Non-pigmented ciliary epithelial cell (primary cell): Measurements from ENCODE around the gene CHRNB1.

Experiments
- DNase-seq: peaks from one replicate; pipeline ENCODE4 v3.0.0-alpha.2; 2010; ENCODE audit warnings: low read depth

CHRNB1 gene

DNA sequence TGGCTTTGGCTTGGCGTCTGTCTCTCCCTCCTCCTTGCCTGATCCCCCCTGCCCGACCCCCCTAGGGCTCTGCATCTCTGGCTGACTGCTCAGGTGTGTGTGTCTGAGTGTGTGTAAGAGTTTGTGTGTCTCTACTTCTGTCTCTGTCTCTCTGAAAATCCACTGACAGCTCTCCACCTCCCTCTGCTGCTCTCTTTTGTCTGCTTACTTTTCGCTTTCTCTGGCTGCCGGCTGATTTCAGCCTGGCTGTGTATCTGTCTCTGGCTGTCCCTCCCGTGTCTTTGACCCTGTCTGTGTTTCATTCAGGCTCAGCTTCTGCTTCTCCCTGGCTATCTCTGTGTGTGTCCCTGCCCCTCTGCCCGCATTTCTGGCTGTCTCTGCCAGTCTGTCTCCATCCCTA, 28.5 kb upstream of the CHRNB1 start:
- no peak for DNase-seq

DNA sequence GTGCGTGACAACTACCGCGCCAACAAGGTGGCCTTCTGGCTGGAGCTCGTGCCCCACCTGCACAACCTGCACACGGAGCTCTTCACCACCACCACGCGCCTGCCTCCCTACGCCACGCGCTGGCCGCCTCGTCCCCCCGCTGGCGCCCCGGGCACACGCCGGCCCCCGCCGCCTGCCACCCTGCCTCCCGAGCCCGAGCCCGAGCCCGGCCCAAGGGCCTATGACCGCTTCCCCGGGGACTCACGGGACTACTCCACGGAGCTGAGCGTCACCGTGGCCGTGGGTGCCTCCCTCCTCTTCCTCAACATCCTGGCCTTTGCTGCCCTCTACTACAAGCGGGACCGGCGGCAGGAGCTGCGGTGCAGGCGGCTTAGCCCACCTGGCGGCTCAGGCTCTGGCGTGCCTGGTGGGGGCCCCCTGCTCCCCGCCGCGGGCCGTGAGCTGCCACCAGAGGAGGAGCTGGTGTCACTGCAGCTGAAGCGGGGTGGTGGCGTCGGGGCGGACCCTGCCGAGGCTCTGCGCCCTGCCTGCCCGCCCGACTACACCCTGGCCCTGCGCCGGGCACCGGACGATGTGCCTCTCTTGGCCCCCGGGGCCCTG, 27.7 kb upstream of the CHRNB1 start:
- no peak for DNase-seq

DNA sequence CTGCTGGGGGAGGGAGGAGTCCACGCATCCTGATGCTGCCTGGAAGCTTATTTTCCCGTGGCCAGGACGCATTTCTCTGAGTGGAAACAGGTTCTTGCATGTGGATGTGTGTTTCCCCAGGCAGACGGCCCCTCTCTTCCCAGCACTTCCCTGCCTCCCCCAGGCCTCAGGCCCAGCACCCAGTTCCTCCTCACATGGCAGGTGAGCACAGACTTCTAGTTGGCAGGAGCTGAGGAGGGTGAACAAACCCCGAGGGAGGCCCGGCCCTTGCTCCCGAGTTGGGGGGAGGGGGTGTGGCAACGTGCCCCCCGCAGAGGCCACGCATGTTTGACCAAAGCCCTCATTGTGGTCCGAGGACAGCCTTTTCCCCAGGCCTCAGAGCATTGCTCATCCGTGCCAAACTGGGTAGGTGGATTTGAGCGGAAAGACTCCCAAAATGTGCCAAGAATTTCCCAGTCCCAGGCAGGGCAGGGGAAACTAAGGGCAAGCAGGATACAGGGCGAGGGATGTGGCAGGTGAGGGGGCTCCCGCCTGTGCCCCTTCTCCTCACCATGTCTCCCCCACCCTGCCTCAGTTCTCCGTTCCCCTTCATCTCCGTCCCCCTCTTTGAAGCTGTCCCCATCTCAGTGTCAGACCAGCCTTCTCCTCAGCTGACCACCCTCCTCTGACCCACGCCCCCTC, 26.2 kb upstream of the CHRNB1 start:
- no peak for DNase-seq

- DNase-seq, result no peak
Observed at GRCh38 chr17:7419819-7420610, 24.8 kb upstream of the CHRNB1 start, which contains the start of gene SPEM1. TSS of gene SPEM1 (plus strand) at chr17:7420324. CDS start at chr17:7420385, 61 bp downstream.

GRCh38 chr17:7421186-7421585, 23.7 kb upstream of the CHRNB1 start:
- no peak for DNase-seq

GRCh38 chr17:7423679-7424078, 21.2 kb upstream of the CHRNB1 start:
- DNase-seq, result no peak

DNA sequence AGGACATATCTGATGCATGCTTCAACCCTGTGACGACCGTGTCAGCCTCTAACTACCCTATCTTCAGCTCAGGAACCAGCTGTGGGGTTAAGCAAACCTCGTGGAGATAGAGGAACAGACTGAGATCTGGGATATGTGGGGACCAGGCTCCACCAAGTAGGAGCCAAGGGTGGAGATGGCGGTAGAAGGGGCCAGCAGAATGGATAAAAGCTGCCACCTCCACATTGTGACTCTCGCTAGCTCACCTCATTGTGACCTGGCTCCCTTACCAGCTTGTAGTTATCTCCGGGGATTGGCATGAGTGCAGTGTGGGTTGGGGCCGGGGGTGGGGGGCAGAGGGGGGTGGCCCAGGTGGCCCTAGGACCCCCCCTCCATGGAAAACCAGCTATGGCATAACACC, 19.5 kb upstream of the CHRNB1 start, which contains the start of gene SPEM2:
SPEM2 (plus strand) TSS at position 301 of the 400 bp plus-strand sequence; CDS start at position 374, 73 bp downstream.
- DNase-seq, result no peak

DNA sequence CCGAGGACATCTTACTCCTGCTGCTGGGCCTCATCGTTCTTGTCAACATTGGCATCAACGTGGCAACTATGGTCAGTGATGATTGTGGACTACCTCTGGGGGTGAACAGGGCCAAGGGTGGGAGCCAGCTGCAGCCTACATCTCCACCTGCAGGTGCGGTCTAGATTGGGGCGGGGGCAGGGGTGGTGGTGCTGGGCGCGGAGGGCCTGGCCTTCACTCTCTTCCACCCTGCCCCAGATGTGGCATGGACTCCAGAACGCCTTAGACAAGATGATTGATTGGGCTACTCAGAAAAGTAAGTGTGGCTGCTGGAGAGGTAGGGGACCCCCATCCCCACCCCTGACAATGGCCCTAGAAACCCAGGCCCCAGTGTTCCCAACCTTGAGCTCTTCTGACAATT, 19.1 kb upstream of the CHRNB1 start:
- DNase-seq, result no peak

GRCh38 chr17:7426203-7426863, 18.5 kb upstream of the CHRNB1 start:
- no peak for DNase-seq

DNA sequence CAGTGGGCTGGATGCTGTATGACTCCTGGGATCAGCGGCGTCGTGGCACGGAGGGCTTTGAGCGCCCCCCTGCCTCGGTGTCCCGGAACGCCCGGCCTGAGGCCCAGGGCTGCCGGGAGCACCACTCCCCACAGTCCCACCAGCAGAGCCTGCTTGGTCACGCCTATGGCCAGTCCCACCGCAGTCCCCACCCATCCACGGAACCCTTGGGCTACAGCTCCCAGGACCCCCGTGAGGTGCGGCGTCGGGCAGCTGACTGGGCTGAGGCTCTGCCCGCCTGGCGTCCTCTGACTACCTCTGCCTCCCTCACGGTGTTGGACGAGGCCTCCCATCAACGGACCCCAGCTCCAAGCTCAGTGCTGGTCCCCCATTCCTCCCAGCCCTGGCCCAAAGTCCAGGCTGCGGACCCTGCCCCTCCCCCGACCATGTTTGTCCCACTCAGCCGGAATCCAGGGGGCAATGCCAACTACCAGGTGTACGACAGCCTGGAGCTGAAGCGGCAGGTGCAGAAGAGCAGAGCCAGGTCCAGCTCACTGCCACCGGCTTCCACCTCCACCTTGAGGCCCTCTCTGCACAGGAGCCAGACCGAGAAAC, 17.9 kb upstream of the CHRNB1 start:
- no peak for DNase-seq

GRCh38 chr17:7427549-7427948, 17.3 kb upstream of the CHRNB1 start:
- no peak for DNase-seq

GRCh38 chr17:7428557-7428956, 16.3 kb upstream of the CHRNB1 start, which contains the start of gene SPEM3:
TSS of gene SPEM3 (plus strand) at chr17:7428857. CDS start at chr17:7428903, 46 bp downstream.
- no peak for DNase-seq

DNA sequence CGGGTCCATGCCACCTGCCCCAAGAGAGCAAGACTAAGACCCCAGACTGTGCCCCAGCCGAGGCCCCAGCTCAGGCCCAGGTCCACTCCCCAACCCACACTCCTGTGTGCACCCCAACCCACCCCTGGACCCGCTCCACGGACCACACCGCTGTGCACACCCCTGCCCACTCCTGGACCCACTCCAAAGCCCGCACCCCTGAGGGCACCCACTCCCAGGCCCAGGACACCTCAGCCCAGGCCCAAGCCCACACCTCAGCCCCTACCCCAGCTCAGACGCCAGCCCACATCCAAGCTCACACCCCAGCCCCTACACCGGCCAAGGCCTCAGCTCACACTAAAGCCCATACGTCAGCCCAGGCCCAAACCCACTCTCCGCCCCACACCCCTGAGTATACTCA, 15.1 kb upstream of the CHRNB1 start:
- no peak for DNase-seq

GRCh38 chr17:7431231-7431630, 13.6 kb upstream of the CHRNB1 start:
- DNase-seq, result no peak

DNA sequence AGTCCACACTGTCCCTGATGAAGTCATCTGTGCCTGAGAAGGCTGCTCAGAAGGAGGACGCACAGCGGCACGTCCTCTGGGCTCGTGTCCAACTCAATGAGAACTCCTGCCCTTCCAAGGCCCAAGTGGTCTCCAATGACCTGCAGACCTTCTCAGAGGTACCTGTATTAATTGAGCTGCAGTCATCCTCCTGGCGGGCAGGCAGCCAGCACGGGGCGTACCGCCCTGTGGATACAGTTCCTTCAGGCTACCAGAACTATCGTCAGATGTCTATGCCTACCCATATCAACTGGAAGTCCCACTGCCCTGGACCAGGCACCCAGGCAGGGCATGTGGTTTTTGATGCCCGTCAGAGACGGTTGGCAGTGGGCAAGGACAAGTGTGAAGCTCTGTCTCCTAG, 12.6 kb upstream of the CHRNB1 start:
- DNase-seq, result no peak

DNA sequence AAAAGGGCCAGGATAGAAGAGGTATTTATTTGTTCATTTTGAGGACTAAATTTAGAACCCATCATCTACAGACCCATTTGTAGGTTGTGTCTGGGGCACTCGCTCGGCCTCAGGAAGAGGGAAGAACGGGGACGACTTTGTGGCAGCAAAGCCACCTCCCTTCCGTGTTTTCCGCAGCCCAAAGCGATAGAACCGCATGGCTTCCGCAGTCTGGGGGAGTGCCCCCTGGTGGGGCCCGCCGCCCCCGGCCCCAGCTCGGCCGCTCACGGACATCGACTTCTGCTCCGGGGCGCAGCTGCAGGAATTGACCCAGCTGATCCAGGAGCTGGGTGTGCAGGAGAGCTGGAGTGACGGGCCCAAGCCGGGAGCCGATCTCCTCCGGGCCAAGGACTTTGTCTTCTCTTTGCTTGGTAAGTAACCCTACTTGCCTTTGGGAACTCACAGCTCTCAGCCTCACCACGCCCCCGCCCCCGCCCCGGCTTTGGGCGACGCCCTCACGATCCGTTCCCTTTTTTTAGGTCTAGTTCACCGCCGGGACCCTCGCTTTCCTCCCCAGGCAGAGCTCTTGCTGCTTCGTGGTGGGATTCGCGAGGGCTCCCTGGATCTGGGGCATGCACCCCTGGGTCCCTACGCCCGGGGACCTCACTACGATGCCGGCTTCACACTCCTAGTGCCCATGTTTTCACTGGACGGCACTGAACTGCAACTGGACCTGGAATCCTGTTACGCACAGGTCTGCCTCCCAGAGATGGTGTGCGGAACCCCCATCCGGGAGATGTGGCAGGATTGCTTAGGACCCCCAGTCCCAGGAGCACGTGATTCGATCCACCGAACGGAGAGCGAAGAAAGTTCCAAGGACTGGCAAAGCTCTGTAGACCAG, 8.9 kb upstream of the CHRNB1 start:
- DNase-seq, result no peak

DNA sequence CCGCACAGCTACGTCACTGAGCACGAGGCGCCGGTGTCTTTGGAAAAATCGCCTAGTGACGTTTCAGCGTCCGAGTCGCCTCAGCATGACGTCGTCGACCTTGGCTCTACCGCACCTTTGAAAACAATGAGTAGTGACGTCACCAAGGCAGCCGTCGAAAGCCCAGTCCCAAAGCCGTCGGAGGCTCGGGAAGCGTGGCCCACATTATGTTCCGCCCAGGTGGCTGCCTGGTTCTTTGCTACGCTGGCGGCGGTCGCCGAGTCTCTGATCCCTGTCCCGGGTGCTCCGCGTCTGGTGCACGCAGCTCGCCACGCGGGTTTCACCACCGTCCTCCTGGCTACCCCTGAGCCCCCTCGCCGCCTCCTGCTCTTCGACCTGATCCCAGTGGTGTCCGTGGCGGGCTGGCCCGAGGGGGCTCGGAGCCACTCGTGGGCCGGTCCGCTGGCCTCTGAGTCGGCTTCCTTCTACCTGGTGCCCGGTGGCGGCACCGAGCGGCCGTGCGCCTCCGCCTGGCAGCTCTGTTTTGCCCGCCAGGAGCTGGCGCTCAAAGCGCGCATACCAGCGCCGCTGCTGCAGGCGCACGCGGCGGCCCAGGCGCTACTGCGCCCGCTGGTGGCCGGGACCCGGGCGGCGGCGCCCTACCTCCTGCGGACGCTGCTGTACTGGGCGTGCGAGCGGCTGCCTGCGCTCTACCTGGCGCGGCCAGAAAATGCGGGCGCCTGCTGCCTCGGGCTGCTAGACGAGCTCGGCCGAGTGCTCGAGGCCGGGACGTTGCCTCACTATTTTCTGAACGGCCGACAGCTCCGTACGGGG, 8.1 kb upstream of the CHRNB1 start:
- DNase-seq, result no peak

GRCh38 chr17:7437369-7437863, 7.4 kb upstream of the CHRNB1 start:
- DNase-seq, result no peak

DNA sequence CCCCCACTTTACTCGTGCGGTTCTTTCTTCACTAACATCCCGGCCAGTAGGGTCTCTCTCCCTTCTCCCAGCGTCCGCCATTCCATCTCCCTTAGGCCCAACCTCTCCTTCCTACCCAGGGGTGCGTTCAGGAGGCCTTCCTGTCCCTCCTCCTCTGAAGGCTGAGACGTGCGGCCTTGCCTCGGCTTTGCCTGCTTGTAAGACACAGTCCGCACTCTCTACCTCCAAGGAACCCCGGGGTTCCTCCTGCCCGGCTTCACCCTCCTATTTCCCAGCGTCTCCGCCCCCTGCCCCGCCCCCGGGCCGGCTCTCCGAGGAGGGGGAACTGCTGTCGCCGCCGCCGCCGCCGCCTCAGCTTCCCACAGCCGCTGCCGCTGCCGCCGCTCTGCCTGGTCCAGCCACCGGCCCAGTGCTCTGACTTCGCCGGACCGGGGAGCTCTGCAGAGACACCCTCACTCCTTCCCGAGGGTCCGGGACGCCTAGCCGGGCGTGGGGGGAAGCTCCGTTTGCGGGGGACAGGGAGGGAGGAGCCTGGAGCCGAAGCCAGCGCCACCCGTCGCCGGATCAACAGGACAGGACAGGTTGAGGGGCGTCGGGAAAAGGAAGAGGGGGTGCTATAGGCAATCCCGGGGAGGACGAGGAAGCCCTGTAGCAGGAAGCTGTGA, 6.8 kb upstream of the CHRNB1 start:
- DNase-seq, result no peak
